ENCODE results near the gene CALM3.

DNA sequence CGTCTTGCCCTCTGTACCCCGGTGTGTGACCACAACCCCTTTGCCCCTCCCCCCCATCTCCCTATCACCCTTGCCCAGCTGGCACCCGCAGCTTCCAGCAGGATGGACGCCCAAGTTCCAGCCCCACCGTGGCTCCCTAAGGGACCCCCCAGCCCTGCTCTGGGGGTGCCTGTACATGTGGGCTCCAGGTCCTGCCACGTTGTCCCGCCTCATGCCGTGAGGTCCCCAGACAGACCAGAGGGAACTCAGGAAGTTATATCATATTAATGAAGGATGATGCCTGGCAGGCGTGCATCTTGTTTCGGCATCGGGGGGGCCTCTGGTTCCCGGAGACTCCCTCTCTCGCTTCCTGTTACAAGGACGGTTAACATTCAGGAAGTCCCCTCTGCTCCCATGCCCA is 25.3 kb downstream of the CALM3 start:
- TF ChIP-seq POLR2AphosphoS5 (IDR thresholded peaks at IDR 0.05) (no peak), EP300 (IDR thresholded peaks at IDR 0.05) (no peak)
- TF ChIP-seq, protein P1, sequence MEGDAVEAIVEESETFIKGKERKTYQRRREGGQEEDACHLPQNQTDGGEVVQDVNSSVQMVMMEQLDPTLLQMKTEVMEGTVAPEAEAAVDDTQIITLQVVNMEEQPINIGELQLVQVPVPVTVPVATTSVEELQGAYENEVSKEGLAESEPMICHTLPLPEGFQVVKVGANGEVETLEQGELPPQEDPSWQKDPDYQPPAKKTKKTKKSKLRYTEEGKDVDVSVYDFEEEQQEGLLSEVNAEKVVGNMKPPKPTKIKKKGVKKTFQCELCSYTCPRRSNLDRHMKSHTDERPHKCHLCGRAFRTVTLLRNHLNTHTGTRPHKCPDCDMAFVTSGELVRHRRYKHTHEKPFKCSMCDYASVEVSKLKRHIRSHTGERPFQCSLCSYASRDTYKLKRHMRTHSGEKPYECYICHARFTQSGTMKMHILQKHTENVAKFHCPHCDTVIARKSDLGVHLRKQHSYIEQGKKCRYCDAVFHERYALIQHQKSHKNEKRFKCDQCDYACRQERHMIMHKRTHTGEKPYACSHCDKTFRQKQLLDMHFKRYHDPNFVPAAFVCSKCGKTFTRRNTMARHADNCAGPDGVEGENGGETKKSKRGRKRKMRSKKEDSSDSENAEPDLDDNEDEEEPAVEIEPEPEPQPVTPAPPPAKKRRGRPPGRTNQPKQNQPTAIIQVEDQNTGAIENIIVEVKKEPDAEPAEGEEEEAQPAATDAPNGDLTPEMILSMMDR (IDR thresholded peaks at IDR 0.05), result no peak

Measured in sigmoid colon (tissue), 4 donors.